Right cardiac atrium (tissue), 5 donors: ENCODE data around the gene C13orf42. TPM values are rescaled to one million over a fixed set of nuclear protein-coding genes. Genes with fewer than 3 reads are reported as not detected.
A peak's percentile ranks its signal among the peaks of the same experiment; 100 is the strongest.

Experiments
- ATAC-seq, 2 donors: fragments of 200-7000 bp; cut with Tn5 transposase; one replicate each; pipeline versions ENCODE4 v1.8.0 to v1.9.1; 2020; ENCODE audit warnings: moderate library complexity in 2 of 2, mild to moderate bottlenecking in 1 of 2
- DNase-seq, 3 donors: peaks; one replicate each; pipeline ENCODE4 v3.0.0-alpha.2; 2020
- H3K27ac ChIP-seq: one replicate; pipeline ENCODE4 v1.5.1; 2013; ENCODE audit warnings: mild to moderate bottlenecking, low read length, control low read depth, moderate library complexity
- H3K27me3 ChIP-seq: one replicate; pipeline ENCODE4 v1.6.1; 2013; ENCODE audit not compliant: control insufficient read depth, insufficient read depth
- H3K4me1 ChIP-seq: one replicate; pipeline ENCODE4 v1.6.1; 2013; ENCODE audit warnings: low read length; ENCODE audit not compliant: control insufficient read depth, insufficient read depth
- H3K4me3 ChIP-seq: one replicate; pipeline ENCODE4 v1.5.1; 2013; ENCODE audit warnings: low read length, control low read depth
- H3K9me3 ChIP-seq: one replicate; pipeline ENCODE4 v1.6.1; 2013; ENCODE audit warnings: low read length; ENCODE audit not compliant: control insufficient read depth
- WGBS: extraction: QIAGEN DNeasy Blood & Tissue Kit; methylation state at CpG from one replicate; pipeline ENCODE4 v1.1.7; 2013; 5-methylcytosine and 5-hydroxymethylcytosine counted together
- intact Hi-C, 4 donors: fragments of 100-400 bp; cut with DNase I; formaldehyde crosslinking; loops; one replicate each; pipeline versions ENCODE4 v1.11.0 to v1.14.0; 2022 to 2023
- long read RNA-seq, 4 donors: library from polyadenylated mRNA; unstranded; transcript quantifications; one replicate each; pipeline ENCODE4 v2.0.0, GENCODE V29; 2020 to 2021
- polyA plus RNA-seq: library from polyadenylated mRNA; stranded (reverse); fragments of 200-250 nt; gene quantifications from one replicate; pipeline ENCODE4 v1.2.3, GENCODE V29; 2013
- total RNA-seq, 4 donors: library from RNA; stranded (reverse); fragmentation: NEBNext Ultra II Directional; extraction: Animal tissue kit (Norgen Biotek cat#: 25700); gene quantifications; one replicate each; pipeline ENCODE4 v1.2.1, GENCODE V29; 2021
- donor health status: healthy with polysubstance abuse.
- donor health status: DM: no; HTN: yes; CAD: no.
- donor health status: DM: no; HTN: no; CAD: no.
- donor health status: DM: no; HTN: yes; CAD: no; lungs with severe emphysema.
- donor health status: DM: yes; HTN: yes; CAD: no.

C13orf42 gene
- not detected for total RNA-seq
- not detected for polyA plus RNA-seq
- long read RNA-seq, donor 1, result 0 reads
- long read RNA-seq, donor 2, result 0 reads
- long read RNA-seq, donor 3, result 0 reads
- long read RNA-seq, donor 4, result 0 reads

DNA sequence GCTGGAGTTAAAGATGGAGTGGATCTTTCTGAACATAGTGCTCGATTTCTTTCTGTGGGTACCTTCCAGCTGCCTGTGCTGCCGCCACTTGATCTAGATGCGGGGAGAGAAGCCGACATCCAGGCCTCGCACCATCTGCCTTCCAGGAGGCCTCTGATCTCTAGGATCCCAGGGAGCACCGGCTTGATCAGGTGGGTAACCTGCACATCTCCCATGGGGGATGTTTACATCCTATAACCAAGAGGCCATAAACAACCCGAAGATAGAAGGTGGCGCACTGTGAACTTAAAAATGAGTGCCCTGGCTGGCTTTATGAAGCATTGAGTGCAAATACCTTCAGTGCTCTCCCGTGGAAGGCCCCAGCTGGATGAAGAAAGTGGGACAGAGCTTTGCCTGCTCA lies at the start of gene C13orf42:
Gene C13orf42, minus strand, starts transcription at position 101 of the 400 bp plus-strand sequence. Its CDS starts 65 bp downstream, at position 36.
- Histone ChIP-seq H3K27me3 (peaks cover 1% of the 10 kb centered on the region), H3K27ac (no peak within 1 kb of the TSS), H3K9me3 (no peaks in the 10 kb centered on the region), H3K4me1 (no peaks in the 10 kb centered on the region), H3K4me3 (no peak within 1 kb of the TSS)
- WGBS, result 89% methylated on average over 9 of the region's 9 CpGs
- intact Hi-C loops, result no loop called here
- no peak for ATAC-seq
- no peak for DNase-seq

DNA sequence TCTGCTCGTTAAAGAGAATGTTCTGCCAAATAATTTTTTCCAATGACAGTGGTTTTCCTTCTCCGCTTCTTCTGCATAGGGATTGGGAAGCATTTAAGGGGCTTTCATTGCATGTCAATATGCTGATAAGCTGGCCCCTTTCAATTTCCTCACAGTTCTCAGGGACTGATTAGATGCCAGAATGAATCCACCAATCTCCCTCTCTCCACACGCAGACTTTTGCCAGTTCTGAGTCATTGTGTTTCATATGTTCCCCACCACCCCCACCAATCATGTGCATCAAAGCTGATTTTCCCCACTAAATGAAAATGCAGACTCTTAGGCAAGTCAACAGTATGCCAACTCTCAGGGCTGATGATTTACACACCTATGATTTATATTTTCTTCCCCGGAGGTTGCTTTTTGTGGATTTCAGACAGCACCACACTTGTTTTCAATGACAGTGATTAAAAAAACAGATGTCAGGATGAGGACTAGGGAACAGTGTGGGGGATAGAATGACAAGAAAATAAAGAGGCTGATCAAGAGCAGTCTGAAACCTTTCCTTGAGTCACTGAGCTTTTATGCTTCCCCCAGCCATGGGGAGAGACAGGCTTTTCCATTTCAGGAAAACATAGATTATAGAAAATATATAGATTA lies 47.9 kb upstream of the C13orf42 start:
- no peak overlapping the region for H3K27ac ChIP-seq
- no peaks in the 10 kb centered on the region for H3K4me1 ChIP-seq
- no peak for ATAC-seq
- H3K27me3 ChIP-seq, result no peaks in the 10 kb centered on the region
- 37% methylated on average over 4 of the region's 4 CpGs for WGBS
- no peak overlapping the region for H3K4me3 ChIP-seq
- H3K9me3 ChIP-seq, result no peaks in the 10 kb centered on the region
- intact Hi-C loops, result no loop called here
- DNase-seq, result no peak

DNA sequence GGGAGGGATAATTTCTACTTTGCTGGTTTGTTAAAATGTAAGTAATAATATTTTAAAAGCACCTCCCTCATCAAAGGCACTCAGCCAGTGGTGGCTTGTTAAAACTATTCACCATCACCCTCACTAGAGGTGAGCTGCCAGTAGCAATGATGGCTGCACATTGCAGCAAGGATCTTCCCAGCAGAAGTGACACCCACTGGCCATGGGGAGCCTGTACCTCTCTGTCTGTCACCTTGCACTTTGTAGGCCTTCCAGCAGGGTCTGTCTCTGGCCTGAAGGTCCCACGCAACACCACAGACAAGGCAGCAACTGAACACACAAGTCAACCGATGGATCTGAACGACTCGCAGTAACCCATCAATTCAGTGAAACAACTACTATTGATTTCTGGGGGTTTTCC lies 47.3 kb upstream of the C13orf42 start:
- intact Hi-C loops, result no loop called here
- ATAC-seq (no peak), DNase-seq (no peak)
- WGBS, result 90% methylated on average over 4 of the region's 4 CpGs
- H3K27ac ChIP-seq, result no peak overlapping the region
- no peaks in the 10 kb centered on the region for H3K9me3 ChIP-seq
- H3K4me1 ChIP-seq, result no peaks in the 10 kb centered on the region
- H3K4me3 ChIP-seq, result no peak overlapping the region
- no peaks in the 10 kb centered on the region for H3K27me3 ChIP-seq

DNA sequence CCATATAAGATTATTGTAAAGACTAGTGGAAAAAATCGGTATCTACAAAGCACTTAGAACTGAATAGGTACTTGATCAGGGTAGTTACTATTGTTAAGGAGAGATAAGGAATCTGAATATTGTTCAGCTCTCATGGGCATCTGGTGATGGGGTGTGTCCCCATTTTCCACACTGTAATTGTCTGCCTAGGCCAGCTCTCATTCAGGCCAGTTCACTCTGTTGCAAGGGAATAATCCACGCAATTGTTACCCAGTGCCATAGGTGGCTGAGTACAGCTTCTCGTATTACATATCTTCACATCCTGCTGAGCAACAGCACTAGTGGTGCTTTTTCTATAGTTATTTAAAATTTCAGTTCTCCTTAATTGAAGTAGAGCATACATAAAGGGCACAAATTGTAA lies 45.6 kb upstream of the C13orf42 start:
- H3K9me3 ChIP-seq, result no peaks in the 10 kb centered on the region
- no peaks in the 10 kb centered on the region for H3K27me3 ChIP-seq
- no peak for ATAC-seq
- no peak overlapping the region for H3K27ac ChIP-seq
- H3K4me3 ChIP-seq, result no peak overlapping the region
- 93% methylated on average over 3 of the region's 3 CpGs for WGBS
- H3K4me1 ChIP-seq, result no peaks in the 10 kb centered on the region
- no peak for DNase-seq
- intact Hi-C loops, result no loop called here

DNA sequence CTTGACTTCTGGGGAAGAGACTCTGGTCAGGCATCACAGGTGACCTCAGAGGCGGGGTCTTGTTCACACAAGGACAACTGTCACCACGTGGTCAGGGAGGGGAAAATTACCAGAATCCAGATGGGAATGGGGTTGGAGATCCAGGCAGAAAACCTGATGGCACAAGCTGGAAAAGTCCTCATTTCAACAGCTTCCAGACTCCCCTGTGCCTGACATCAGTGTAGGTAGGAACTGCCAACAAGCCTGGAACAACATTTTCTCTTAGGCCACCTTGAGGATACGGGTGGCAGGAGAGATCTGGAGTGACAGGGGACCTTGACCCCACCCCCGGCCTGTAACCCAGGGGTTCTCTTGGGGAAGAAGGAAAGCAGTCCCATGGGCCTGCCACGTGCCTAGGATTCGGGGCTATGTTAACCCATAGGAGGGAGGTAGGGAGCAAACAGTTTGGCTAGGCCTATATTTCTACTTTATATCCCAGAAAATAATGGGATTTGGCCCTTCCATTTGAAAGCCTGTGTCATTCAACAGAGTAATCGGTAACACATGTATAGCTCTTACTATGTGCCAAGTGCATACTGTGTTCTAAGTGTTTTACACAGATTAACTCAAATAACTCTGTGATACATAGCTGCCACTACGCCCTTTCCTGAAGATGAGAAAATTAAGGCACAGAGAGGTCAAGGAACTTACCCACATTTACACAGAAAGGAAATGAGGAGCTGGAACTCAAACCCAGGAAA lies 44.9 kb upstream of the C13orf42 start:
- Histone ChIP-seq H3K27me3 (no peaks in the 10 kb centered on the region), H3K4me3 (no peak overlapping the region), H3K27ac (no peak overlapping the region), H3K4me1 (no peaks in the 10 kb centered on the region), H3K9me3 (no peaks in the 10 kb centered on the region)
- DNase-seq (no peak), ATAC-seq (no peak)
- intact Hi-C loops, result no loop called here
- 77% methylated on average over 8 of the region's 8 CpGs for WGBS

DNA sequence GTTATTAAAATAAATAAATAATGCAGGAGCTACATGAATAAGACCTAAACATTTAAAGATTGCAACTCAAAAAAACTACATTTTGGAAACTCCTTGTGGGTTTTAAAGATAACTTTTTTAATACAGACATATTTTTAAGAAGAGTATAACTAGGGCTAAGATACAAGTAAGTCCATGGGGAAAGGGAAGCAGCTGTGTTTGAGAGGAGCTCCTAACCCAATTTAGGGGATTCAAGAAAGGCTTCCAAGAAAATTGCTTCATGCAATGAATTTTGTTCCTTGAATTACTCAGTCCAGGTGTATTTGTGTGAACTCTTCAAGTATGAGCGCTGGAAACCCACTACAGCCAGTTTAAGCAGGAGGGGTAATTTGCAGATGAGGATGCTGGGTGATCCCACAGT lies 44.1 kb upstream of the C13orf42 start:
- ATAC-seq (no peak), DNase-seq (no peak)
- Histone ChIP-seq H3K27me3 (no peaks in the 10 kb centered on the region), H3K4me1 (no peaks in the 10 kb centered on the region), H3K4me3 (no peak overlapping the region), H3K9me3 (no peaks in the 10 kb centered on the region), H3K27ac (no peak overlapping the region)
- intact Hi-C loops, result no loop called here
- 96% methylated on average over 1 of the region's 1 CpG for WGBS

DNA sequence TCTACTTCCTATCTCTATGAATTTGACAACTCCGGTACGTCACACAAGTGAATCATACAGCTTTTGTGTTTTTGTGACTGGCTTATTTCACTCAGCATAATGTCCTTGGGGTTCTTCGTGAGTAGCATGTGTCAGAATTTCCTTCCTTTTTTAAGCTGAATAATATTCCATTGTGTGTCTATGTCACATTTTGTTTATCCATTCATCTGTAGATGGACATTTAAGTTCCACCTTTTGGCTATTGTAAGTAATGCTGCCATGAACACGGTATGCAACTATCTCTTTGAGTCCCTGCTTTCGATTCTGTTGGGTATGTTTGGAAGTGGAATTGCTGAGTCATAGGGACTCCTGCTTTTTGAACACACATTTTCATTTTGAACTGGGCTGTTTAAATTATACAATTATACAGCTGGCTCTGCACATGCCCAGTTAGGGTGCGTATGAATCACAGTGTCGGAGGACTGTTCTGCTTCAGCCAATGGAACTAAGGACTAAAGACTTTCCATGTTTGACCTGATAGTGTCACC lies 43.0 kb upstream of the C13orf42 start:
- Histone ChIP-seq H3K27ac (no peak overlapping the region), H3K4me1 (no peaks in the 10 kb centered on the region), H3K9me3 (no peaks in the 10 kb centered on the region), H3K27me3 (no peaks in the 10 kb centered on the region), H3K4me3 (no peak overlapping the region)
- intact Hi-C loops, result loop anchor here in 1 of 4 donors (5.0 kb wide), 1 partner anchor 133 kb away; no protein-coding TSS in a partner anchor
- 63% methylated on average over 7 of the region's 7 CpGs for WGBS
- ATAC-seq (peak; percentile 26 to 56), DNase-seq (no peak)

DNA sequence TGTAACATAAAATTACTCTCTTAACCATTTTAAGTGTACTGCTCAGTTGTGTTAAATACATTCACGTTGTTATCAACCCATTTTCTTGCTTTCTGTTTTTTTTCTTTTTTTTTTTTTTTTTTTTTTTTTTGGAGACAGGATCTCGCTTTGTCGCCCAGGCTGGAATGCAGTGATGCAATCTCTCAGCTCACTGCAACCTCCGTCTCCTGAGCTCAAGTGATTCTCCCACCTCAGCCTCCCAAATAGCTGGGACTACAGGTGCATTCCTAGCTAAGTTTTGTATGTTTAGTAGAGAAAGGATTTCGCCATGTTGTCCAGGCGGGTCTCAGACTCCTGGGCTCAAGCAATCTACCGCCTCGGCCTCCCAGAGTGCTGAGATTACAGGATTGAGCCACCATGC lies 42.5 kb upstream of the C13orf42 start:
- 82% methylated on average over 8 of the region's 8 CpGs for WGBS
- DNase-seq (no peak), ATAC-seq (no peak)
- Histone ChIP-seq H3K4me1 (no peaks in the 10 kb centered on the region), H3K4me3 (no peak overlapping the region), H3K9me3 (no peaks in the 10 kb centered on the region), H3K27ac (no peak overlapping the region), H3K27me3 (no peaks in the 10 kb centered on the region)
- intact Hi-C loops, result loop anchor here in 1 of 4 donors (5.0 kb wide), 1 partner anchor 134 kb away; no protein-coding TSS in a partner anchor

DNA sequence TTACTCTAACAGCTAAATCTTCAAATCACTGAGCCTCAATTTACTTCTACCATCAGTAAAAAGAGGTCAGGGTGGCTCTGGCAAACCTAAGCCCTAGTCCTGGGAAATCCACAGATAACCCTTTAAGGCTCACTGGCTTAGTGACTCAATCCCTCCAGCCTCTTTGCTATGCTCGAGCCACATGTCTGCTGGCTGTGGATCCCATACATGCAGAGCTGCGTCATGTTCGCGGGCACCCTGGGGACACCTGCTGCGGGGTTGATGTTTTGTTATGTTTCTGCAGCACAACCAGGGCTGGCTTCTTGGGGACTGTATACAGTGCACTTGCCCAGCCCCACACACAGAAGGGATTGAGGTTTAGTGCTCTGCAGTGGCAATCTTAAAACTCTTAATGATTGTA lies 41.6 kb upstream of the C13orf42 start:
- DNase-seq (no peak), ATAC-seq (no peak)
- Histone ChIP-seq H3K4me1 (no peaks in the 10 kb centered on the region), H3K9me3 (no peaks in the 10 kb centered on the region), H3K4me3 (no peak overlapping the region), H3K27me3 (no peaks in the 10 kb centered on the region), H3K27ac (no peak overlapping the region)
- WGBS, result 87% methylated on average over 5 of the region's 5 CpGs
- intact Hi-C loops, result loop anchor here in 1 of 4 donors (5.0 kb wide), 1 partner anchor 135 kb away; no protein-coding TSS in a partner anchor

DNA sequence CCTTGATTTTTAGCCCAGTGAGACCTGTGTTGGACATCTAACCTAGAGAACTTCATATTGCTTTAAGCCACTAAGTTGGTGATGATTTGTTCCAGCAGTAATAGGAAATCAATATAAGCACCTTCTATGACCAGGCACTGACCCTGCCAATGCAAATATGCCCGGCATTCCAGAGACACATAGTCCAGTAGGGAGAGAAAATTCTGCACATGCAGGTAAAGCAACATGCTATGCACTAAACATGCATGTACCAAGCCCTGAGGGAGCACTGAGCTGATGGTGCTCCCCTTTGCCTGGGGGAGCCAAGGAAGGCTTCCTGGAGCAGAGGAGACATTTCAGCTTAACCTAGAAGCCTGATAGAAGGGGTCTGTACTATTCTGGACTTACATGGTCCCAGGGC lies 40.4 kb upstream of the C13orf42 start:
- H3K4me1 ChIP-seq, result no peaks in the 10 kb centered on the region

DNA sequence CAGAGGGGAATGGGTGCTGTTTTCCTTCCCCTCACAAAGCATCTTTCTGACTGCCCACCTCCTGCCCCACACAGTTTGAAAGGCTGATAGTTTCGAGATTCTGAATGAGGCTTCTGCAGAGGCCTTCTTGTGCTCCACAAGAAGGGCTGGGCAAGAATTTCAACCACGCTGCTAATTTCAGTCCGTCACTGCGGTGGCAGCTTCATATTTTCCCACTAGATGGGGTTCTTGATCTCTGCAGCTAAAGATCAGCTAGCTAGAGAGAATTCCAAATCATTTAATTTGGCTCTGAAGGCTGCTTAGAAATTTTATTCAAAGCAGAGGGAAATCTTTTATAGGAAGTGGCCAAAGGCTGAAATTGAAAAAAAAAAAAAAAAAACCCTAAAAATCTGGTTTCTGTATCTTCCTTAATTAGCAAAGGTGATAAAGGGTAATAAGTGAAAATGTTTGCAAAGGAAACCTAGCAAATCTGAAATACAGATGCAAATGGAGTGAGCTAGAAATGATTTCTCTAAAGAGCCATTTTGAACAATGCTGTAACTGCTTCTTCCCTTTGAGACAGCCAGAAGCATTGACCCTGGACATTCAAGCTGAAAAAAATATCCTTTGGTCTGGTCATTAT lies 38.0 kb upstream of the C13orf42 start:
- intact Hi-C loops, result loop anchor here in 3 of 4 donors (2.0 to 5.0 kb wide), 2 partner anchors 138 kb away; no protein-coding TSS in a partner anchor
- Histone ChIP-seq H3K4me1 (no peaks in the 10 kb centered on the region), H3K9me3 (no peaks in the 10 kb centered on the region), H3K27ac (no peak overlapping the region), H3K4me3 (no peak overlapping the region), H3K27me3 (no peaks in the 10 kb centered on the region)
- ATAC-seq (peak; percentile 63 to 73), DNase-seq (peak in 1 of 3 donors; percentile 45)
- 2% methylated on average over 4 of the region's 4 CpGs for WGBS

More for the DNA sequence above, 40.4 kb upstream of the C13orf42 start:
- intact Hi-C loops, result loop anchor here in 1 of 4 donors (5.0 kb wide), 1 partner anchor 136 kb away; no protein-coding TSS in a partner anchor
- no peak for ATAC-seq
- Histone ChIP-seq H3K4me3 (no peak overlapping the region), H3K9me3 (no peaks in the 10 kb centered on the region), H3K27me3 (no peaks in the 10 kb centered on the region), H3K27ac (no peak overlapping the region)
- DNase-seq, result no peak
- 88% methylated on average over 1 of the region's 1 CpG for WGBS
